NCI-H82 treated with DMSO at 0.1 percent for 48 hours (cell line): ENCODE results near the gene TCF25.
A peak's percentile ranks its signal among the peaks of the same experiment; 100 is the strongest.

Source experiments
- DNase-seq: peaks from one replicate; lab custom pipeline; 2025; ENCODE audit not compliant: unreplicated experiment; lab: John Stamatoyannopoulos, UW

TCF25 gene

DNA sequence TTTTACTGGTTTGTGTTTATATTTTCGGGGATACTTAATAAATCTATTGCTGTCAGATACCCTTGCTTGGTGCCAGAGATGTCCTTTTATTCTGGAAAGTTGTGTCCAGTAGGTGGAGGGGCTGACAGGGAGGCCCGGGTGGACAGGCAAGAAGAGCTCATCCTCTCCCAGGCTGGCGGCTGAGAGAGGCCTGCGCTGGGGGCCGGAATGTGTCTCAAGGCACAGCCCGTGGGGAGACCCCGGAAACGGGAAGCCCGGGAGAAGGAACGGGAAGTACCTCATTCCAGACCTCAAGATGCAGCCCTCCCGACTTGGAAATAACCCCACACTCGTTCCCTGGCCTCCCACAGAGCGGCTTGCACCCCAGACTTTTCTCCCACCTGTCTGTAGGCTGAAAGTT, 62.6 kb downstream of the TCF25 start:
- no peak for DNase-seq

DNA sequence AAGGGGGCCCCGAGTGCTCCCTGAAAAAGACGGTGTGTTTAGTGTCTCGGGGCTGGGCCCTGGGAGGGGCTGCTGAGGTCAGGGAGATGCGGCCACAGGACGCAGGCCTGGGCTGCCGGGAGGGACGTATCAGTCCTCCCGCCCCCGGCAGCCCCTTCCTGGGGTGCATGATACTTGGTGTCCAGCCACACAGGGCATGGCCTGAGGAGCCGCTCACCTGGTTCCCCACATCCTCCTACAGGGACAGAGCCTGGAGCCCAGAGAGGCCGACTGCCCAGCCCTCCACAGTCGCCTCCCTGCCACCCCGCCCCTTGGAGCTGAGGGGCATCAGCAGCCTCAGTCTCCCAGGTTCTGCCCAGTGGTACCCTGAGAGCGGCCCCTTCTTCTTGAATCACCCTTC, 63.1 kb downstream of the TCF25 start:
- DNase-seq: no peak

DNA sequence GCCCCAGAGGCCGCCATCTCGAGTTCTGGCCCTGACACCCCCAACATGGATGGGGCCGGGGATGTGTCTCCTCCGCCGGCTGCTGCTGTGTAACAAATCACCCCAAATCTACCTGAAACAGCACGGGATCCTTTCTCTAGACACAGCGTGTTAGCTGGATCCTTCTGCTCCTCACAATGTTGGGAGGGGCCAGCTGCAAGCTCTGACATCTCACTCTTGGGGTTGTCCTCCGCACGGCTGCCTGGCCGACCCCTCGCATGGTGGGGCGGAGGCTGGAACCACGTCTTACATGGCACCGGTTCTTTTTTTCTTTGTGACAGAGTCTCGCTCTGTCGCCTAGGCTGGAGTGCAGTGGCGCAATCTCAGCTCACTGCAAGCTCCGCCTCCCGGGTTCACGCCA, 63.6 kb downstream of the TCF25 start:
- no peak for DNase-seq

DNA sequence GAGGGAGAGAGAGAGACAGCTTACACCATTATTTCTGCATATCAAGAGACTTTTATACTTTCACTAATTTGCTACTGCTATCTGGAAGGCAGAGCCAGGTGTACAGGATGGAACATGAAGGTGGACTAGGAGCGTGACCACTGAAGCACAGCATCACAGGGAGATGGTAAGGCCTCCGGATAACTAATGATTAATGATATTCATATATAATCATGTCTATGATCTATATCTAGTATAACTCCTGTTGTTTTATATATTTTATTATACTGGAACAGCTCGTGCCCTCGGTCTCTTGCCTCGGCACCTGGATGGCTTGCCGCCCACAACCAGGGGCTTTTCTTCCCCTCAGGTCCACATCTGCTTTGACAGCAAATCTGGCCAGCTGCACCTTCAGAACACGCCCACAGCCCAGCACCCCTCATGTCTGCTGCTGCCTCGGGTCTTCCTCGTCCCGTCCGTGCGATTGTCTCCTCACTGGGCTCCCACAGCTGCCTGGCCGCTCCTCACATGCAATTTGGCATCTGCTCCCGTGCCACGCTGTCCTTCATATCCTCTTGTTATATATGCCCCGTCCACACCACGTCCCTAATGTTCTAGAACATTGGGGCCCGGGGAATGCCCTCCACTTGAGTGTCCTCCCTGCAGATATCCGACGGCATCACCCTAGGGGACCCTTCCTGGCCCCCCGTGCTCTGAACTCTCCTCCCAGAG, 64.9 kb downstream of the TCF25 start:
- no peak for DNase-seq

GRCh38 chr16:89944773-89945172, 71.4 kb downstream of the TCF25 start:
- no peak for DNase-seq

- no peak for DNase-seq
Measured at GRCh38 chr16:89945654-89946053, 72.3 kb downstream of the TCF25 start.

GRCh38 chr16:89946515-89946914, 73.1 kb downstream of the TCF25 start:
- no peak for DNase-seq

DNA sequence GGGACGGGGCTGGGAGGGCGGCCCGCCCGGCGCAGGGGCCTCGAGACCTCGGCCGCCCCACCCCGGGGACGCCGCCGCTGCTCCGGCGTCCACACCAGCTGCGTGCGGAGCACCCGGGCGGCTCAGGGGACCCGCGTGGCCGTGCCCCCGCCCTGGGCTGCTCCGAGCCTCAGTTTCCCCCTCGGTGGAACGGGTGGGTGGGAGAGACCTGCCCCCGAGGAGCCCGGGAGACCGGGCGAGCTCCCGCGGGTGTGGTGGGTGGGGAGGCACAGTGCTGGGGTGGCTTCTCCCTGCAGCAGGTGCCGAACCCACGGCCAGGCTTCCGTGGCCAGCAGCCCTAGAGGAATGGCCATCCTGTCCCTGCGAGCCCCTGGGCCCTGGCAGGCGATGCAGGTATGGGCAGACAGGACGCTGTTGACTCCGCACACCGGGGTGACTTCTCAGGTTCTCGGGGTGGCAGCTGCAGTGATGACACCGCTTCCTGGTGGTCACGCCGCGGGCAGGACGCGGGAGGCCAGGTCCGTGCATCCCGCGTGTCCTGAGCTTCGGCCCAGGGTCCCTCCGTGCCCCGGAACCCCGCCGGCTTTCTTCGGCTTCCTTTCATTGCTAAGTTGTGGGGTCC, 75.8 kb downstream of the TCF25 start:
- no peak for DNase-seq

GRCh38 chr16:89949756-89950155, 76.4 kb downstream of the TCF25 start:
- no peak for DNase-seq

GRCh38 chr16:89951509-89951908, 78.1 kb downstream of the TCF25 start:
- DNase-seq: no peak

GRCh38 chr16:89952049-89952448, 78.7 kb downstream of the TCF25 start:
- no peak for DNase-seq

- DNase-seq: no peak
Measured at GRCh38 chr16:89952551-89952950, 79.2 kb downstream of the TCF25 start.

- DNase-seq: no peak
Measured at GRCh38 chr16:89953671-89954406, 80.4 kb downstream of the TCF25 start.

GRCh38 chr16:89954462-89954861, 81.1 kb downstream of the TCF25 start:
- no peak for DNase-seq

DNA sequence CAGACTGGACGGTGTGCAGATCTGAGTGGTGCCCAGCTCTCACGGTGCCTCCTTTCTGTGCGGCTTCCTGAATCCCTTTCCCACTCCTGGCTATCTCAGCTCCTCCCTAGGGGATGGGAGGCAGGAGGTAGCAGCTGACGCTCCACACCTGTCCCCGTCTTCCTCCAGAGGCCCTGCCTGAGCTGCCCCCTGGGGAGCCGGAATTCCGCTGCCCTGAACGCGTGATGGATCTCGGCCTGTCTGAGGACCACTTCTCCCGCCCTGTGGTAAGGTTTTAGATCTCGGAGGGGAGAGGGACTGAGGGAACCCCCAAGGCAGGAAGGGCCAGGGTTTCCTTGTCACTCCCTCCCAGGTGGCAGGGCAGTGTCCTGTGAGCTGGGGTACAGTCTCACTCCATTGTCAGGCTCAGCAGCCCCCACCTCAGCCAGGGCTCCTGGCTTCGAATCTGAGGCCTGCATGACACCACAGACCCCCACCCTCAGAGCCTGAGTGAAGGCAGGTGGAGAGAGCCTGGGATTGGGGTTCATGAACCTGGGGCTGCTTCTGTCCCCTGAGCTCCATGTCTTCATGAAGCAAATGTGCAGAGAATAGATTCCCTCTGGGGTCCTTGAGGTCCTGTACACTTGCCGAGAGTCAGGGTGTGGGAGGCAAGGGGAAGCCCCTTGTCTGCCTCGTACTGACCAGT, 81.8 kb downstream of the TCF25 start:
- DNase-seq: no peak

GRCh38 chr16:89956505-89957215, 83.3 kb downstream of the TCF25 start:
- DNase-seq: no peak

GRCh38 chr16:89957216-89957785, 83.9 kb downstream of the TCF25 start:
- no peak for DNase-seq

DNA sequence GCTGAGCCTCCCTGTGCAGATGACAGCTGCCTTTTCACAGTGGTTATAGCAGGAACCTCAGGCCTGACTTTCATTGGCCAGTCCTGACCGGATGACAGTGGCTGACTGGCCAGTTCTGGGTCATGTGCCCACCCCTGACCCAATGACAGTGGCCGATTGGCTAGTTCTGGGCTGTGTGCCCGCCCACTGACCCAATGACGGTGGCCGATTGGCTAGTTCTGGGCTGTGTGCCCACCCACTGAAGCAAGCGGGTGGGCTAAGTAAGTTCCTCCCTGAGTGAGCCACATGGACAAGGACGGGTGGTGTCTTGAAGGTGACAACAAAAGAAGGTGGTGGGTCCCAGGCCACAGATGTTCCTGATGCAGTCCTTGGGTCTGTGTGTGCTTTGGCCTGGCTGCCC, 84.7 kb downstream of the TCF25 start:
- DNase-seq: peak; percentile 34

- no peak for DNase-seq
Measured at GRCh38 chr16:89958596-89958995, 85.2 kb downstream of the TCF25 start.

GRCh38 chr16:89960966-89961365, 87.6 kb downstream of the TCF25 start:
- no peak for DNase-seq
